Hepatocyte (in vitro differentiated cells): Measurements from ENCODE around the gene ITPKA.

Source experiments
- EZH2phosphoT487 ChIP-seq: fragments of 200-600 bp; sonication (generic); IDR thresholded peaks from one replicate; pipeline ENCODE4 v1.6.1; 2018; ENCODE audit warnings: antibody characterized with exemption, mild to moderate bottlenecking, low read depth, moderate library complexity; ENCODE audit not compliant: unreplicated experiment, severe bottlenecking
- TF ChIP-seq, protein P1 (sequence below): fragments of 200-600 bp; sonication (generic); IDR thresholded peaks from 2 replicates; pipeline ENCODE4 v1.5.1; 2016; ENCODE audit warnings: antibody characterized with exemption, mild to moderate bottlenecking; ENCODE audit not compliant: poor library complexity

DNA sequence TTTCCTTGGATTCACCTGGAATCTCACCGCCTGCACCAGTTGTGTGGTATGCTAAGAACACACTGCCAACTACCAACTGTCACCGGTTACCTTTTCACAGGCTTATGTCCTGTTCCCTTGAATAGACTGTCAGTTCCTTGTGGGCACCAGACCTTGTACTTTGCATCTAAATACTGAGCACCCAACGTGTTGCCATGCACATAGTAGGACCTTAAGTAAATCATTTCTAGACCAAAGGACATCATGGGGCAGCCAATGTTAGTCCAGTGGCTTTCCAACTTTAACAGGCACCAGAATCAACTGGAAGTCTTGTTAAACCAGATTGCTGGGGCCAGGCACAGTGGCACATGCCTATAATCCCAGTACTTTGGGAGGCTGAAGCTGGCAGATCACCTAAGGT lies 51.5 kb downstream of the ITPKA start:
- TF ChIP-seq, protein P1, sequence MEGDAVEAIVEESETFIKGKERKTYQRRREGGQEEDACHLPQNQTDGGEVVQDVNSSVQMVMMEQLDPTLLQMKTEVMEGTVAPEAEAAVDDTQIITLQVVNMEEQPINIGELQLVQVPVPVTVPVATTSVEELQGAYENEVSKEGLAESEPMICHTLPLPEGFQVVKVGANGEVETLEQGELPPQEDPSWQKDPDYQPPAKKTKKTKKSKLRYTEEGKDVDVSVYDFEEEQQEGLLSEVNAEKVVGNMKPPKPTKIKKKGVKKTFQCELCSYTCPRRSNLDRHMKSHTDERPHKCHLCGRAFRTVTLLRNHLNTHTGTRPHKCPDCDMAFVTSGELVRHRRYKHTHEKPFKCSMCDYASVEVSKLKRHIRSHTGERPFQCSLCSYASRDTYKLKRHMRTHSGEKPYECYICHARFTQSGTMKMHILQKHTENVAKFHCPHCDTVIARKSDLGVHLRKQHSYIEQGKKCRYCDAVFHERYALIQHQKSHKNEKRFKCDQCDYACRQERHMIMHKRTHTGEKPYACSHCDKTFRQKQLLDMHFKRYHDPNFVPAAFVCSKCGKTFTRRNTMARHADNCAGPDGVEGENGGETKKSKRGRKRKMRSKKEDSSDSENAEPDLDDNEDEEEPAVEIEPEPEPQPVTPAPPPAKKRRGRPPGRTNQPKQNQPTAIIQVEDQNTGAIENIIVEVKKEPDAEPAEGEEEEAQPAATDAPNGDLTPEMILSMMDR: no peak
- TF ChIP-seq EZH2phosphoT487: no peak
